Gastrocnemius medialis (tissue), 4 donors: ENCODE measurements around the gene APBA1.

Experiments
- POLR2A ChIP-seq, 2 donors: fragments of 450-650 bp; IDR thresholded peaks; one replicate each; pipeline ENCODE4 v1.6.1; 2017; ENCODE audit warnings: antibody characterized with exemption in 2 of 2, mild to moderate bottlenecking in 2 of 2, moderate library complexity in 2 of 2
- TF ChIP-seq, protein P1 (sequence below), 5 experiments: fragments of 450-650 bp in 3 of 5; fragments of 200-600 bp in 2 of 5; sonication (generic) in 2 of 5; IDR thresholded peaks in 4 of 5; conservative IDR thresholded peaks in 1 of 5; 1 replicate in 4 of 5; 2 replicates in 1 of 5; pipeline ENCODE4 v1.5.1; 2016 to 2019; ENCODE audit warnings: antibody characterized with exemption in 5 of 5, mild to moderate bottlenecking in 3 of 5, moderate library complexity in 3 of 5

DNA sequence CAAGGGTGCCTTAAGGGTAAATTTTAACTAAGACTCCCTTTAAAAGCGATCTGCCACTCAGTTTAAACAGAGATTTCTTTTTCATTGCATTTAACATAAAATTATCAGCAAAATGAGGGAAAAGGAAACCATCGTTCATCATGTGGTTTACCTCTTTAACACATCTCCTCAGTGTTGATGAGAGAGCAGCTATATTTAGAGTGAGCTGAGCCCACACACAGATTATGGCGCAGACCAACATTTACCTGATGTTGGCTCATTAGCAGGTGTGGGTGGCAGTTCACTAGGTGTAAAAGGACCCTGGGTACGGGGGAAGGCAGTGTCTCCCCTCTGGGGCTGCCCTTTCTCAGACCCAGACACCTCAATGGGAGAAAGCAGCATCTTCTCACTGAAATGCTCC is 197.3 kb downstream of the APBA1 start:
- TF ChIP-seq, protein P1, sequence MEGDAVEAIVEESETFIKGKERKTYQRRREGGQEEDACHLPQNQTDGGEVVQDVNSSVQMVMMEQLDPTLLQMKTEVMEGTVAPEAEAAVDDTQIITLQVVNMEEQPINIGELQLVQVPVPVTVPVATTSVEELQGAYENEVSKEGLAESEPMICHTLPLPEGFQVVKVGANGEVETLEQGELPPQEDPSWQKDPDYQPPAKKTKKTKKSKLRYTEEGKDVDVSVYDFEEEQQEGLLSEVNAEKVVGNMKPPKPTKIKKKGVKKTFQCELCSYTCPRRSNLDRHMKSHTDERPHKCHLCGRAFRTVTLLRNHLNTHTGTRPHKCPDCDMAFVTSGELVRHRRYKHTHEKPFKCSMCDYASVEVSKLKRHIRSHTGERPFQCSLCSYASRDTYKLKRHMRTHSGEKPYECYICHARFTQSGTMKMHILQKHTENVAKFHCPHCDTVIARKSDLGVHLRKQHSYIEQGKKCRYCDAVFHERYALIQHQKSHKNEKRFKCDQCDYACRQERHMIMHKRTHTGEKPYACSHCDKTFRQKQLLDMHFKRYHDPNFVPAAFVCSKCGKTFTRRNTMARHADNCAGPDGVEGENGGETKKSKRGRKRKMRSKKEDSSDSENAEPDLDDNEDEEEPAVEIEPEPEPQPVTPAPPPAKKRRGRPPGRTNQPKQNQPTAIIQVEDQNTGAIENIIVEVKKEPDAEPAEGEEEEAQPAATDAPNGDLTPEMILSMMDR (IDR thresholded peaks at IDR 0.05 in 4 of 5, conservative IDR thresholded peaks at IDR 0.05 in 1 of 5): no peak
- no peak for TF ChIP-seq POLR2A (IDR thresholded peaks at IDR 0.05)
